AG04450 (cell line): ENCODE data around the gene SLC9A5. TPM values are rescaled to one million over a fixed set of nuclear protein-coding genes. Genes with fewer than 3 reads are reported as not detected.

Source experiments
- CTCF ChIA-PET: fragments of 300-600, 350-600 bp; formaldehyde crosslinking; extraction: SDS; loops from one replicate; lab custom pipeline; 2022; ENCODE audit warnings: antibody characterized with exemption, inconsistent platforms; lab: Charles Lee
- POLR2A ChIA-PET: fragments of 350-600 bp; formaldehyde crosslinking; extraction: SDS; loops from one replicate; lab custom pipeline; 2021; ENCODE audit warnings: antibody characterized with exemption, inconsistent platforms; lab: Yijun Ruan, JAX
- DNase-seq: peaks from one replicate; pipeline ENCODE4 v3.0.0-alpha.2; 2011; ENCODE audit warnings: low read depth, low spot score
- H3K27ac ChIP-seq: one replicate; pipeline ENCODE4 v1.5.1; 2012; ENCODE audit warnings: low read depth, low read length, control low read depth
- H3K27me3 ChIP-seq: one replicate; pipeline ENCODE4 v1.6.0; 2012; ENCODE audit warnings: low read length; ENCODE audit not compliant: control insufficient read depth, insufficient read depth
- H3K4me3 ChIP-seq: 2 replicates; pipeline ENCODE4 v1.5.1; 2011; ENCODE audit warnings: mild to moderate bottlenecking, low read depth, low read length, control low read depth
- H3K9me3 ChIP-seq: 2 replicates; pipeline ENCODE4 v1.5.1; 2012; ENCODE audit warnings: low read length; ENCODE audit not compliant: control insufficient read depth, insufficient read depth
- polyA plus RNA-seq: library from polyadenylated mRNA; depleted of rRNA; stranded (reverse); fragments of >200 nt; gene quantifications from 2 replicates; pipeline ENCODE4 v1.2.3, GENCODE V29; 2011
- TF ChIP-seq, protein P1 (sequence below): IDR thresholded peaks from 2 replicates; pipeline ENCODE4 v1.5.1; 2011; ENCODE audit warnings: low read depth, low read length, control low read depth, inconsistent platforms

SLC9A5 gene
- polyA plus RNA-seq, 1 experiment, result 2.4 TPM

DNA sequence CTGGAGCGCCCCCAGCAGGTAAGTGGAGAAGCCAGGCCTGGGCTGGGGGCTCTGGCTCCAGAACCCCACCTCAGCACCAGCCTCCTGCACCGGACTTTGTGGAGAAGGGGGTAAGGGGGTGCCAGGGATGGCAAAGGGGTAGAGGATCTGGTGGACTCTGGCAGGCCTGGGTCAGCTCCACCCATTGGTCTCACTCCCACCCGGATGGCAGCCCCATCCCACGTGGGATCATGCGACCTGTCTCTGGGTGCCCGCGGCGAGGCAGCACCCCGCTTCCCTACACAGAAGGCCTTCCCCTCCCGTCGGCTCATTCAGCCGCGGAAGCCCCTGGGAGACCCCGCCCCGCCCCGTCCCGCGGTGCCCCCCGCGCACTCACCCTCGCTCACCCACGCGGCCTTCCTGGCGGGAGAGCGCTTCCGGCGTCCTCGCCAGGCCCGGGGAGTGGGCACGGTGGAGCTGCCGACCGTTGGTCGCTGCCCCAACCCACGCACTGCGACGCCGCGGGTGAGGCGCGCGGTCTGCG lies 30.1 kb downstream of the SLC9A5 start:
- ChIA-PET CTCF (interaction anchor here (0.8 to 2.3 kb wide), 5 partner anchors 18 to 149 kb away, joined by 3 to 7 read pairs (median 4); partner anchors contain the start of gene ZDHHC1), POLR2A (interaction anchor here (1.5 kb wide), 1 partner anchor 114 kb away, joined by 4 read pairs; the partner anchor contains the start of gene TPPP3)
- TF ChIP-seq, protein P1, sequence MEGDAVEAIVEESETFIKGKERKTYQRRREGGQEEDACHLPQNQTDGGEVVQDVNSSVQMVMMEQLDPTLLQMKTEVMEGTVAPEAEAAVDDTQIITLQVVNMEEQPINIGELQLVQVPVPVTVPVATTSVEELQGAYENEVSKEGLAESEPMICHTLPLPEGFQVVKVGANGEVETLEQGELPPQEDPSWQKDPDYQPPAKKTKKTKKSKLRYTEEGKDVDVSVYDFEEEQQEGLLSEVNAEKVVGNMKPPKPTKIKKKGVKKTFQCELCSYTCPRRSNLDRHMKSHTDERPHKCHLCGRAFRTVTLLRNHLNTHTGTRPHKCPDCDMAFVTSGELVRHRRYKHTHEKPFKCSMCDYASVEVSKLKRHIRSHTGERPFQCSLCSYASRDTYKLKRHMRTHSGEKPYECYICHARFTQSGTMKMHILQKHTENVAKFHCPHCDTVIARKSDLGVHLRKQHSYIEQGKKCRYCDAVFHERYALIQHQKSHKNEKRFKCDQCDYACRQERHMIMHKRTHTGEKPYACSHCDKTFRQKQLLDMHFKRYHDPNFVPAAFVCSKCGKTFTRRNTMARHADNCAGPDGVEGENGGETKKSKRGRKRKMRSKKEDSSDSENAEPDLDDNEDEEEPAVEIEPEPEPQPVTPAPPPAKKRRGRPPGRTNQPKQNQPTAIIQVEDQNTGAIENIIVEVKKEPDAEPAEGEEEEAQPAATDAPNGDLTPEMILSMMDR, result peak; percentile 35; the same call in 1 of the 2 replicates
- no peaks in the 10 kb centered on the region for H3K27me3 ChIP-seq
- no peak for DNase-seq
- H3K4me3 ChIP-seq, result peak overlapping the region; percentile 68
- no peaks in the 10 kb centered on the region; the same call in 1 of the 2 replicates for H3K9me3 ChIP-seq
- peak overlapping the region; percentile 98 for H3K27ac ChIP-seq

DNA sequence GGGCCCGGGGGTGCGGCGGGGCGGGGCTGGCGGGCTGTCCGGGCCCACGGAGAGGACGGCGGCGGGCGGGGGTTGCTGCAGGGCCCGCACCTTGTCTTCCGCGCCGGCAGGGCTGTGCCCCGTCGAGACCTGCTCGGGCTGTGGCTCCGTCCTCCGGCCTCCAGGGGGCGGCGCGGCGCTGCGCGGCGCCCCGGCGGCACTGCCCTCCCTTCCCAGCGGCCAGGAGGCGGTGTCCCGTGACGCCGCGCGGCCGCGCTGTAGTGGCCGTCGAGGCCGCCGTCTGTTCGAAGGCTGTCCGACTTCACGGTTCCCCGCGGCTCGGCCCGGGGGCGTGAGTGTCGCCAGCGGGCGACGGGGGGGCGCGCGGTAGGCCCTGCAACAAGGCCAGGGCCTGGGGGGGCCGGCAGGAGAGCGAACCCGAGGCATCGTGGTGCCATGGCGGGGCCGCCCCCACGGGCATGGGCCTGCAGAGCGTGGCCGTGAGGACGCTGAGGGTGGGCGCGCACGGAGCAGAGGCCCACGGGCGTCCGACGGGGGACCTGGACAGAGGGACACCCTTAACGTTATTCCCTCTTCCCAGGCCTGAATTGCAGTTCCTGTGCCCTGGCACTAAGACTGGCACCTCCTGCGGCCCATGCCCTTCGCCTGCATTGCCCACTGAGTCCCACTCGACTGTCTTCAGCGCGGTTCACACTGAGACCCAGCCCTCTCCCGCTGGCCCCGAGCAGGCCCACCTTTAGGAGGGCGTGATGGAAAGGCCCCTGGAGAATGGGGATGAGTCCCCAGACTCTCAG lies 30.7 kb downstream of the SLC9A5 start, which contains the start of gene PLEKHG4:
PLEKHG4 (plus strand) TSS at position 237 of the 794 bp plus-strand sequence; CDS start at position 750, 513 bp downstream.
- peak within 1 kb of the TSS; percentile 68 for H3K4me3 ChIP-seq
- POLR2A ChIA-PET, result no interaction called here
- DNase-seq, result no peak
- CTCF ChIA-PET, result interaction anchor here (0.8 to 1.3 kb wide), 3 partner anchors 9 to 103 kb away, joined by 3 to 8 read pairs (median 3); no protein-coding TSS in a partner anchor
- no peaks in the 10 kb centered on the region; the same call in 1 of the 2 replicates for H3K9me3 ChIP-seq
- H3K27me3 ChIP-seq, result no peaks in the 10 kb centered on the region
- TF ChIP-seq, protein P1, result peak; percentile 55
- H3K27ac ChIP-seq, result peak within 1 kb of the TSS; percentile 98

DNA sequence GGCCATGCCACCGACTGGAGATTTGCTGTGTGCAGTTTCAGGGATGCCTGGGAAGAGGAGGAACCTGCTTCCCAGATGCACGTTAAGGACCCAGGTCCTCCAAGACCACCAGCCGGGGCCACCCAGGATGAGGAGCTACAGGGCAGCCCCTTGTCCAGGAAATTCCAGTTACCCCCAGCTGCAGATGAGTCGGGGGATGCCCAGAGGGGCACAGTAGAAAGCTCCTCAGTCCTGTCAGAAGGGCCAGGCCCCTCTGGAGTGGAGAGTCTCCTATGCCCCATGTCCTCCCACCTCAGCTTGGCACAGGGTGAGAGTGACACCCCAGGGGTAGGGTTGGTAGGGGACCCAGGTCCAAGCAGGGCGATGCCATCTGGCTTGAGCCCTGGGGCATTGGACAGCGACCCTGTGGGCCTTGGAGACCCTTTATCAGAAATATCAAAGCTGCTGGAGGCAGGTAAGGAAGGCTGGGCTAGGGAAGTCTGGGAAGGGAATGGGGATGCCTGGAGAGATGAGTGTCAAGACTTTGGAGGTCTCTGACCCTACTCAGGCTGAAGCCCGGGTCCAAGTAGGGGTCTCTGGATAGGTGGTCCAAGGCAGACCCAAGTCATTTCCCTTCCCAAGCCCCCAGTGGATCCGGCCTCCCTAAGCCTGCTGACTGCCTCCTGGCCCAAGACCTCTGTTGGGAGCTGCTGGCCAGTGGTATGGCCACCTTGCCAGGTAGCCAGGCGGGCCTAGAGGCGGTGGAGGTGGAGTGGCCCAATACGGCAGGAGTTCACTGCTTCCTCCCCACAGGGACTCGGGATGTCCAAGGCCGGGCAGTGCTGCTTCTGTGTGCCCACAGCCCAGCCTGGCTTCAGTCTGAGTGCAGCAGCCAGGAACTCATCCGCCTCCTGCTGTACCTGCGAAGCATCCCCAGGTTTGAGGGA lies 31.6 kb downstream of the SLC9A5 start:
- H3K9me3 ChIP-seq, result no peaks in the 10 kb centered on the region; the same call in 1 of the 2 replicates
- no peak overlapping the region for H3K4me3 ChIP-seq
- H3K27me3 ChIP-seq, result no peaks in the 10 kb centered on the region
- ChIA-PET POLR2A (no interaction called here), CTCF (interaction anchor here (0.6 to 1.3 kb wide), 3 partner anchors 8 to 113 kb away, joined by 3 to 8 read pairs (median 3); no protein-coding TSS in a partner anchor)
- H3K27ac ChIP-seq, result no peak overlapping the region
- no peak for DNase-seq
- TF ChIP-seq, protein P1, result no peak

DNA sequence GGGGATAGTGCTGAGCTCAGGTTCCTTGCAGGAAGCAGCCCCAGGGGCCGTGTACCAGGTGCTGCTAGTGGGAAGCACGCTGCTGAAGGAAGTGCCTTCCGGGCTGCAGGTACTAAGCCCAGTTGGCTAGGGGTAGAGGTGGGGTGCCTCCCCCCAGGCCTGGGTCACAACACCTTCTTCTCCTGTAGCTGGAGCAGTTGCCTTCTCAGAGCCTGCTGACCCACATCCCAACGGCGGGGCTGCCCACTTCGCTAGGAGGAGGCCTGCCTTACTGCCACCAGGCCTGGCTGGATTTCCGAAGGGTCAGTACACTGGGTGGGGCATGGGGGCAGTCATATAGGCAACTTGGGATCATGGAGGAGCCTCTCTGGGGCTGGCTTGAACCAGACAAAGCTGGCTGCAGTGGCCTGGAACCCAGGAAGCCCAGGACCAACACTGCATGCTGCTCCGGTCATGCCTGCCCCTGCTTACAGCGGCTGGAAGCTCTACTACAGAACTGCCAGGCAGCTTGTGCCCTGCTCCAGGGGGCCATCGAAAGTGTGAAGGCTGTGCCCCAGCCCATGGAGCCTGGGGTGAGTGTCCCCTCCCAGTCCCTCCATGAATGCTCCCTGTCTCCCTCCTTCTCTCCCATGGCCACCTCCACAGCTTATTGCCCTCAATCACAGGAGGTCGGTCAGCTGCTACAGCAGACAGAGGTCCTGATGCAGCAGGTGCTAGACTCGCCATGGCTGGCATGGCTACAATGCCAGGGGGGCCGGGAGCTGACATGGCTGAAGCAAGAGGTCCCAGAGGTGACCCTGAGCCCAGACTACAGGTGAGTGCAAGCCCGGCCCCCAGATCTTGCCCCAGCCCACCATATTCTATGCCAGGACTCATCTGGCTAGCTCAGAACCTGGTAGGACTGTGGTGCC lies 33.0 kb downstream of the SLC9A5 start:
- ChIA-PET POLR2A (no interaction called here), CTCF (interaction anchor here (0.9 kb wide), 1 partner anchor 112 kb away, joined by 3 read pairs; the partner anchor contains the start of gene TPPP3)
- Histone ChIP-seq H3K27ac (no peak overlapping the region), H3K4me3 (no peak overlapping the region), H3K9me3 (no peaks in the 10 kb centered on the region; the same call in 1 of the 2 replicates), H3K27me3 (no peaks in the 10 kb centered on the region)
- DNase-seq, result no peak
- TF ChIP-seq, protein P1, result no peak
